Adrenal gland (tissue), 5 donors: ENCODE measurements around the gene BTBD1.

Experiments
- CTCF ChIP-seq, 6 experiments: fragments of 450-650 bp in 4 of 6; fragments of 200-600 bp in 2 of 6; sonication (generic) in 1 of 6; IDR thresholded peaks; 1 replicate in 5 of 6; 2 replicates in 1 of 6; pipeline versions ENCODE4 v1.5.1 to v1.8.0; 2016 to 2021; ENCODE audit warnings: antibody characterized with exemption in 6 of 6, mild to moderate bottlenecking in 2 of 6, moderate library complexity in 1 of 6
- POLR2A ChIP-seq, 2 donors: fragments of 450-650 bp; IDR thresholded peaks; one replicate each; pipeline ENCODE4 v1.6.1; 2017; ENCODE audit warnings: antibody characterized with exemption in 2 of 2, mild to moderate bottlenecking in 2 of 2, moderate library complexity in 1 of 2
- donor health status: DM: no; HTN: no; CAD: no.

GRCh38 chr15:82995076-82995475 is 72.0 kb downstream of the BTBD1 start:
- TF ChIP-seq CTCF (IDR thresholded peaks at IDR 0.05): no peak
- no peak for TF ChIP-seq POLR2A (IDR thresholded peaks at IDR 0.05)
